MM.1S (cell line): Measurements from ENCODE around the gene CASZ1.

Experiments used
- DNase-seq: peaks from one replicate; pipeline ENCODE4 v3.0.0-alpha.2; 2015
- H2AFZ ChIP-seq: fragments of 300-600 bp; sonication (generic); 2 replicates; pipeline ENCODE4 v1.6.0; 2016; ENCODE audit warnings: antibody characterized with exemption, low read length
- H3F3A ChIP-seq: fragments of 300-600 bp; sonication (generic); 2 replicates; pipeline ENCODE4 v1.6.1; 2016; ENCODE audit warnings: mild to moderate bottlenecking, antibody characterized with exemption, low read length, moderate library complexity, mixed read lengths; ENCODE audit not compliant: insufficient read depth
- H3K27ac ChIP-seq: fragments of 300-600 bp; sonication (generic); 2 replicates; pipeline ENCODE4 v1.5.1; 2016; ENCODE audit warnings: mild to moderate bottlenecking, low read length
- H3K27me3 ChIP-seq: fragments of 300-600 bp; sonication (generic); replicated peaks from 2 replicates; pipeline ENCODE4 v1.6.0; 2016; ENCODE audit warnings: low read length; ENCODE audit not compliant: insufficient read depth
- H3K36me3 ChIP-seq: fragments of 300-600 bp; sonication (generic); replicated peaks from 2 replicates; pipeline ENCODE4 v1.6.1; 2016; ENCODE audit warnings: mild to moderate bottlenecking, low read length, mixed read lengths; ENCODE audit not compliant: insufficient read depth
- H3K4me1 ChIP-seq: fragments of 300-600 bp; sonication (generic); 2 replicates; pipeline ENCODE4 v1.6.1; 2016; ENCODE audit warnings: low read length, mixed read lengths
- H3K4me2 ChIP-seq: fragments of 300-600 bp; sonication (generic); 2 replicates; pipeline ENCODE4 v1.6.0; 2016; ENCODE audit warnings: low read depth, low read length
- H3K4me3 ChIP-seq: fragments of 300-600 bp; sonication (generic); 2 replicates; pipeline ENCODE4 v1.5.1; 2016; ENCODE audit warnings: low read length, mixed read lengths
- H3K79me2 ChIP-seq: fragments of 300-600 bp; sonication (generic); 2 replicates; pipeline ENCODE4 v1.6.1; 2016; ENCODE audit warnings: mixed run types, low read length, mixed read lengths
- H3K9ac ChIP-seq: fragments of 300-600 bp; sonication (generic); 2 replicates; pipeline ENCODE4 v1.6.1; 2016; ENCODE audit warnings: low read length, mixed read lengths
- H3K9me2 ChIP-seq: fragments of 300-600 bp; sonication (generic); replicated peaks from 2 replicates; pipeline ENCODE4 v1.6.1; 2016; ENCODE audit warnings: mild to moderate bottlenecking, low read length, mixed read lengths; ENCODE audit not compliant: insufficient read depth
- H3K9me3 ChIP-seq: fragments of 300-600 bp; sonication (generic); replicated peaks from 2 replicates; pipeline ENCODE4 v1.6.1; 2016; ENCODE audit warnings: mild to moderate bottlenecking, low read length, mixed read lengths; ENCODE audit not compliant: insufficient read depth
- H4K20me1 ChIP-seq: fragments of 300-600 bp; sonication (generic); 2 replicates; pipeline ENCODE4 v1.6.1; 2016; ENCODE audit warnings: mild to moderate bottlenecking, low read length, moderate library complexity, mixed read lengths; ENCODE audit not compliant: insufficient read depth
- EZH2 ChIP-seq: fragments of 300-600 bp; sonication (generic); optimal IDR thresholded peaks from 2 replicates; pipeline ENCODE3; 2017; ENCODE audit warnings: low read depth, mild to moderate bottlenecking, antibody characterized with exemption, low read length, mixed read lengths
- EZH2phosphoT487 ChIP-seq: fragments of 300-600 bp; sonication (generic); IDR thresholded peaks from 2 replicates; pipeline ENCODE4 v1.6.1; 2018; ENCODE audit warnings: antibody characterized with exemption, low read length
- TF ChIP-seq, protein P1 (sequence below): fragments of 300-600 bp; sonication (generic); IDR thresholded peaks from 2 replicates; pipeline ENCODE4 v1.5.1; 2016; ENCODE audit warnings: antibody characterized with exemption, low read length, mixed read lengths

The CASZ1 gene

GRCh38 chr1:10602936-10603335, 193.5 kb downstream of the CASZ1 start:
- H3F3A ChIP-seq, result no peaks in the 10 kb centered on the region

DNA sequence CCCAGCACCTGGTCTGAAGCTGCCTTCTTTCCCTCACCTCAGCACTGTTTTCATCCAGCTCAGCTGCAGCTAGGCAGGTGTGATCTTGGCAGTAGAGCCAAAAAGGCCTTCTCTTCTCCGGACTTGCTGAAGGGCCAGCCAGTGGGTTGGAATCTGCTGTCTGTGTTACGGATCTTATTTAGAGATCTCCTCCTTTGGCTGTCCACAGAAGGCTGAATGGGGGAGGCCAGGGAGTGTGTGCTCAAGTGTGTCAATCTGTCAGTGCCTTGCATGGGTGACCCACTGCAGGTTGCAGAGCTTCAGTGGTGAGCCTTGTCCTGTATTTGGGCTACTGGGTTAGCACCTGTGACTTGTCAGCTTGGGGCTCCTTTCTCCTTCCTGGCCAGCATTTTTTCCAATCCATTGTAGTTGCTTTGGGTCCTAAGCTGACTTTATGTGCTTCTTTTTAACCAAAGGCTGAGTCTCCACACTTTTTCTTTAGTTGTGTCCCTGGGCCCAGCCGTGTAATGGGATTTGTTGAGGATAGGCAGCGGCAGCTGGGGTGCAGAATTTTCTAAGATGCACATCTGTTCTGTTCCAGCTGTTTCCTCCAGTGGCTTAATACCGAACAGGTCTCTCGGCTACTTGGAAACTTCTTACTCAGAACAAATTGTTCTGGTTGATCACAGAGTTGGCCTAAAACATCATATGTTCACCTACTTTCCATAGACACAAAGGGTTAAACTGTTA, 194.9 kb downstream of the CASZ1 start:
- H3K4me2 ChIP-seq, result no peak overlapping the region
- no peaks in the 10 kb centered on the region for H3K9me3 ChIP-seq
- no peaks in the 10 kb centered on the region for H3K36me3 ChIP-seq
- H4K20me1 ChIP-seq, result 0 out of 2 replicates have a peak, but pooled peaks cover 3% of the 10 kb centered on the region
- H3K4me1 ChIP-seq, result no peaks in the 10 kb centered on the region
- no peaks in the 10 kb centered on the region for H3F3A ChIP-seq
- no peak for DNase-seq
- TF ChIP-seq EZH2phosphoT487, result no peak
- no peak for TF ChIP-seq EZH2
- TF ChIP-seq, protein P1, sequence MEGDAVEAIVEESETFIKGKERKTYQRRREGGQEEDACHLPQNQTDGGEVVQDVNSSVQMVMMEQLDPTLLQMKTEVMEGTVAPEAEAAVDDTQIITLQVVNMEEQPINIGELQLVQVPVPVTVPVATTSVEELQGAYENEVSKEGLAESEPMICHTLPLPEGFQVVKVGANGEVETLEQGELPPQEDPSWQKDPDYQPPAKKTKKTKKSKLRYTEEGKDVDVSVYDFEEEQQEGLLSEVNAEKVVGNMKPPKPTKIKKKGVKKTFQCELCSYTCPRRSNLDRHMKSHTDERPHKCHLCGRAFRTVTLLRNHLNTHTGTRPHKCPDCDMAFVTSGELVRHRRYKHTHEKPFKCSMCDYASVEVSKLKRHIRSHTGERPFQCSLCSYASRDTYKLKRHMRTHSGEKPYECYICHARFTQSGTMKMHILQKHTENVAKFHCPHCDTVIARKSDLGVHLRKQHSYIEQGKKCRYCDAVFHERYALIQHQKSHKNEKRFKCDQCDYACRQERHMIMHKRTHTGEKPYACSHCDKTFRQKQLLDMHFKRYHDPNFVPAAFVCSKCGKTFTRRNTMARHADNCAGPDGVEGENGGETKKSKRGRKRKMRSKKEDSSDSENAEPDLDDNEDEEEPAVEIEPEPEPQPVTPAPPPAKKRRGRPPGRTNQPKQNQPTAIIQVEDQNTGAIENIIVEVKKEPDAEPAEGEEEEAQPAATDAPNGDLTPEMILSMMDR, result no peak
- H2AFZ ChIP-seq, result no peak overlapping the region
- H3K27ac ChIP-seq, result no peak overlapping the region
- H3K9ac ChIP-seq, result no peak overlapping the region
- H3K27me3 ChIP-seq, result no peaks in the 10 kb centered on the region
- no peak overlapping the region for H3K4me3 ChIP-seq
- no peaks in the 10 kb centered on the region for H3K9me2 ChIP-seq
- H3K79me2 ChIP-seq, result no peaks in the 10 kb centered on the region

More at GRCh38 chr1:10602936-10603335, 193.5 kb downstream of the CASZ1 start:
- Histone ChIP-seq H3K27ac (no peak overlapping the region), H3K27me3 (no peaks in the 10 kb centered on the region), H3K4me1 (no peaks in the 10 kb centered on the region), H3K9me3 (no peaks in the 10 kb centered on the region), H4K20me1 (0 out of 2 replicates have a peak, but pooled peaks cover 3% of the 10 kb centered on the region), H3K79me2 (no peaks in the 10 kb centered on the region), H3K36me3 (no peaks in the 10 kb centered on the region), H3K9ac (no peak overlapping the region), H3K4me3 (no peak overlapping the region), H3K9me2 (no peaks in the 10 kb centered on the region), H3K4me2 (no peak overlapping the region), H2AFZ (no peak overlapping the region)
- TF ChIP-seq EZH2, result no peak
- TF ChIP-seq, protein P1, result no peak
- TF ChIP-seq EZH2phosphoT487, result no peak
- DNase-seq, result no peak

DNA sequence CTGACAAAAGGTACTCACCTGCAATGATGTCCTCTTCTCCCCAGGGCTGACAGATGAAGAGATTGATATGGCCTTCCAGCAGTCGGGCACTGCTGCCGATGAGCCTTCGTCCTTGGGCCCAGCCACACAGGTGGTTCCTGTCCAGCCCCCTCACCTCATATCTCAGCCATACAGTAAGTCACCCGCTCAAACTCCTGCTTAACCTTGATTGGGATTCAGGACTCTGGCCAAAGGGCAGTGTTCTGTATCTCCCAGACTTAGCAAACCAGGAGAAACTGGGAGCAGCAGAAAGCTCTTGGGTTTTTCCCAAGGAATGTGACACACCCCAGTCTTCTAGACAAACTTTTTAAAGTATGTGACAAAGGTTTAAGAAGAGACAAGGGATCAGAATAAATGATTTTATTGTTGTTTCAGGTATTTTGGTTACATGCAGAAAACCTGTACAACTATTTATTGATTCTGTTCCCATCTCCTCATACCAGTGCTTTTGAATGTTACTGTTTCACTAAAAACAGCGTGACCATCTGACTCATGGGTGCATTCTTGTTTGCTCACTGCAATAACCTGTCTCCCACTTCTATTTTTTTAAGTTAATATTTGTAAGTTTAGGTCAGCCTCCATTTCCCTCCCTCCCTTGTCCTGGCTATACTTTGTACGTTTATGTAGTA, 197.1 kb downstream of the CASZ1 start:
- Histone ChIP-seq H3K9me3 (no peaks in the 10 kb centered on the region), H3K27ac (no peak overlapping the region), H3K4me3 (no peak overlapping the region), H4K20me1 (0 out of 2 replicates have a peak, but pooled peaks cover 3% of the 10 kb centered on the region), H3K4me1 (no peaks in the 10 kb centered on the region), H3K27me3 (no peaks in the 10 kb centered on the region), H3K9me2 (no peaks in the 10 kb centered on the region), H2AFZ (no peak overlapping the region), H3K9ac (no peak overlapping the region), H3K79me2 (no peaks in the 10 kb centered on the region), H3K4me2 (no peak overlapping the region), H3F3A (no peaks in the 10 kb centered on the region), H3K36me3 (no peaks in the 10 kb centered on the region)
- no peak for DNase-seq
- TF ChIP-seq, protein P1, result no peak
- no peak for TF ChIP-seq EZH2
- TF ChIP-seq EZH2phosphoT487, result no peak
